Skin of body (tissue), 2 donors: ENCODE results near the gene SCIN. TPM values are rescaled to one million over a fixed set of nuclear protein-coding genes. Genes with fewer than 3 reads are reported as not detected.
"Not testable (repeated sequence)": the region's sequence is repeated elsewhere in the genome, so short reads cannot be mapped to it uniquely, and the experiment has no call there.

Experiments
- DNase-seq: peaks from one replicate; lab custom pipeline; 2025; lab: John Stamatoyannopoulos, UW
- total RNA-seq: library from RNA; depleted of rRNA; stranded (reverse); fragments of >200 nt; gene quantifications from one replicate; pipeline ENCODE4 v1.2.3, GENCODE V29; 2014

SCIN gene
- total RNA-seq: 0.99 TPM

DNA sequence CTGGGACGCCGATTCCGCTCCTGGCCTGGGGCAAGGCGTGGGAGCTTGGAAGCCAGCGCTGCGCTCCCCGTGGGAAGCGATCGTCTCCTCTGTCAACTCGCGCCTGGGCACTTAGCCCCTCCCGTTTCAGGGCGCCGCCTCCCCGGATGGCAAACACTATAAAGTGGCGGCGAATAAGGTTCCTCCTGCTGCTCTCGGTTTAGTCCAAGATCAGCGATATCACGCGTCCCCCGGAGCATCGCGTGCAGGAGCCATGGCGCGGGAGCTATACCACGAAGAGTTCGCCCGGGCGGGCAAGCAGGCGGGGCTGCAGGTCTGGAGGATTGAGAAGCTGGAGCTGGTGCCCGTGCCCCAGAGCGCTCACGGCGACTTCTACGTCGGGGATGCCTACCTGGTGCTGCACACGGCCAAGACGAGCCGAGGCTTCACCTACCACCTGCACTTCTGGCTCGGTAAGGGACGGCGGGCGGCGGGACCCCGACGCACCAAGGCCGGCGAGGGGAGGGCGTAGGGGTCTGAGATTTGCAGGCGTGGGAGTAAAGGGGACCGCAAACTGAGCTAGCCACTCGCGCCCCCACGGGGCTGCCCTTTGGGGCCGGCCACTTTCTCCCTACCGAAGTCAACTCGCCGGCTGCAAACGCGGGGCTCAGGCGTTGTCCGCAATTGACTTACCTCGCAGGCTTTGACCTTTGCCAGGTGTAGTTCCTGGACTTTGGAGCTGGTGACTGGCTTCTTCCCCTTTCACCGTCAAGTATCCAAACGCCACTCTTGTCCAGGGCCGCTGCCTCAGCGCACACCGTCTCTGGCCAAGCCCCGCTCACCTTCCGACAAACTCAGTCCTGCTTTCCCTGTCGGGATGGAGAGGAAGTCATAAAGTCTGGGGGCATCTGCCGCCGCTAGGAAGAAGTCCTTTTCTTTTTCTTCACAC lies at the start of gene SCIN:
SCIN (plus strand) TSS at position 187 of the 928 bp plus-strand sequence; CDS start at position 254, 67 bp downstream.
- DNase-seq: no peak

DNA sequence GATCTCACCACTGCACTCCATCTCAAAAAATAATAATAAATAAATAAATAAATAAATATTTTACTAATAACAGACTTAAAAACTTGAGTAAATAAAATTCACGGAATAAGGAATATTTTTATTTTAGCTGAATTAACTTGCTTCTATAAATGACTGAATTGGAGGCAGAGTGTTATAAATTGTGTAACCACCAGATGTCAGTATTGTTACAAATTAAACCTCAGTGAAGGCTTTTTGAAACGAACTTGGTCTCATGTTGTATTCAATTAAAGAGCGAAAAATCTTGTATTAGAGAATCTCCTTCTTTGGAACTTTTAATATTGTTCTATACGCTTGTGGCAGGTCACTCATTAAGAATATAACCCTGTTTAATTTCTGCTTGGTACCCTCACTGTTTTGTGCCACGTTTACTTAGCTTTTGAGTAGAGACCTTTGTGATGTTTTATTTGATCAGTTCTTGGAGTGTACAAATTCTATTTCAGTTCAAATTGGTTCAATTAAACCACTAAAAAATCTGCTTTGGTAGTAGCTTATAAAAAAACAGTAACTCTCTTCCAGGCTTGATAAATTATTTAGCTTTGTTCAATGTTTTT lies 45.6 kb upstream of the SCIN start:
- DNase-seq: peak; percentile 4

DNA sequence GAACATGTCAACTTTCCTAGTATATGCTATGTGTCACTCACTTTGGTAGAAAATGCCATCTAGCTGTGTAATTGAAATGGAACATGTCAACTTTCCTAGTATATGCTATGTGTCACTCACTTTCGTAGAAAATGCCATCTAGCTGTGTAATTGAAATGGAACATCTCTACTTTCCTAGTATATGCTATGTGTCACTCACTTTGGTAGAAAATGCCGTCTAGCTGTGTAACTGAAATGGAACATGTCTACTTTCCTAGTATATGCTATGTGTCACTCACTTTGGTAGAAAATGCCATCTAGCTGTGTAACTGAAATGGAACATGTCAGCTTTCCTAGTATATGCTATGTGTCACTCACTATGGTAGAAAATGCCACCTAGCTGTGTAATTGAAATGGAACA lies 43.8 kb upstream of the SCIN start:
- not testable (repeated sequence) for DNase-seq

DNA sequence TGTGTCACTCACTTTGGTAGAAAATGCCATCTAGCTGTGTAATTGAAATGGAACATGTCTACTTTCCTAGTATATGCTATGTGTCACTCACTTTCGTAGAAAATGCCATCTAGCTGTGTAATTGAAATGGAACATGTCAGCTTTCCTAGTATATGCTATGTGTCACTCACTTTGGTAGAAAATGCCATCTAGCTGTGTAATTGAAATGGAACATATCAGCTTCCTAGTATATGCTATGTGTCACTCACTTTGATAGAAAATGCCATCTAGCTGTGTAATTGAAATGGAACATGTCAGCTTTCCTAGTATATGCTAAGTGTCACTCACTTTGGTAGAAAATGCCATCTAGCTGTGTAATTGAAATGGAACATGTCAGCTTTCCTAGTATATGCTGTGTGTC lies 42.9 kb upstream of the SCIN start:
- DNase-seq: not testable (repeated sequence)

DNA sequence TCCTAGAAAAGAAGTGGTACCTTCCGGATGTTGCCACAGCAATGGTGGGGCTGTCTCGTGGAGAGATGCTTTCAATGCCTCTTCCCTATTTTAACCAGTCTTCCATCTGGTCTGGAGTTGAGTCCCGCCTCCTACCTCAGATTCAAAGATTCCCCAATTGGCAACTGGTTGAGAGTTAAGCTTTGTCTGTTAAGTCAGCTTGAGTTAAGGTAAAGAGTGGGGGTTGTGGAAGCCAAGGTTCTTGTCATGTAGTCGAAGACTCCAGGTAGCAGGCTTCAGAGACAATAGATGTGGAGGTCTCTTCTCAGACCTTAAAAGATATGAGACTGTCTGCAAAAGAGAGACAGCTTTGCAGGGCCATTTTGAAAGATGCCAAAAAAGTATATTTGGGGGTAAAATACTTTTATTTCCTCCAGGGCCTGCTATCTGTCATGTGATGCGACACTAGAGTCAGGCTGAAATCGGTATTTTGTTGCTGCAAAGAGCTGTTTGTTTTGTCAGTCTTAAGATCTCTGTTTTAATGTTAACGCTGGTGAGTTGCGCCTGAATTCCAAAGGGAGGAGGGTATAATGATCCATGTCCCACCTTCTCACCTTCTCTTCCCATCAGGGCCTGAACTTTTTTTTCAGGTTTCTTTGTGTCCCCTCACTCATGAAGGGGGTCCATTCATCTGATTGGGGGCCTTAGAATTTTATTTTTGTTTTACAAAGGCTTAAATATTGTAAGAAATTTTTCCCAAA lies 40.4 kb upstream of the SCIN start:
- no peak for DNase-seq

DNA sequence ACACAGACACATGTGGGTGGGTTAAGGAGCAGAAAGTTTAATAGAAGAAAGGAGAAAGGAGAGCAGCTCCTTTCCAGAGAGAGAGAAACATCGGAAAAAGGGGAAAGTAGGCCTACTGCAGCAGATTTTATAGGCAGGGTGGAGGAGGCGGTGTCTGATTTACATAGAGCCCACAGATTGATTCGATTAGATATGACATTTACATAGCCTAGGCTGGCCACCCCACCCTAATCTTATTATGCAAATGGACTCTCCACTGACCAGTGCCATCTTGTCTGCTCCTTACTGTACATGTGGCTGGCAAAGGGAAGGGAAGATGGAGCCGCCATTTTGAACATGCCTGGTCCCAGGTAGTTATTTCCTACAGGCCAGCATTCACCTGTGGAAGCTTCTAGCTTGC lies 38.7 kb upstream of the SCIN start:
- DNase-seq: no peak

DNA sequence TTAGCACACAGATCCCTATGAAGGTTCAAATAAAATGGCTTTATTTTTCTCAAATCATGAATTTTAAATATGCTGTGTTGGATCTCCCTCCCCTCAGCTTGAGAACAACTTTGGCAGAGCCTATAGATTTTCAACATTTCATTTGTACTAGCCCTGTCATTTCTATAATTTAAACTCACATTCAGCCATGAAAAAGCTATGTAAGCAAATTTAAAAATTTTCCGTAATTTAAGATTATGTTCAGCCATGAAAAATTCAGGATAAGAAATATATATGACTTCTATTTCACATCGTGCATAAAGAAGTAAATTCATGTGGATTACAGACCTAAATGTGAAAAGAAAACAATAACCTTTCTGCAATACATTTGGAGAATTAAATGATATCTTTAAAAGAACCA lies 36.5 kb upstream of the SCIN start:
- DNase-seq: no peak

DNA sequence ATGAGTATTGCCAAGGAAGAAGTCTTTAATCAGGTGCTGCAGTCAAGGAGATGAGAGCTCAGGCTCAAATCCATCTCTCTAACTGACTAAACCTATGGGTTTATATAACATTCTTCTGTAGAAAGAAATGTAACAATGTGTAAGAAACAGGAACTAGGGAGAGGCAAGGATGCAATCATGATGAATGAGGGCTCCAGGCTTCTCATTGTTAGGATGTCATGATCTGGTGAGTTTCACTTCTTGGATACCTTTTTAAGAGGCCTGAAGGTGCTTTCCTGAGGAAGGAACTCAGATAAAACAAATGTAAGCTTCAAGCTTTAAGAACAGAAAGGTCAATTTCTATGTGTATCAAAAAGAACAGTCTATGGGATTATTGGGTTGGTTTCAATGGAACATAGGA lies 30.8 kb upstream of the SCIN start:
- no peak for DNase-seq

DNA sequence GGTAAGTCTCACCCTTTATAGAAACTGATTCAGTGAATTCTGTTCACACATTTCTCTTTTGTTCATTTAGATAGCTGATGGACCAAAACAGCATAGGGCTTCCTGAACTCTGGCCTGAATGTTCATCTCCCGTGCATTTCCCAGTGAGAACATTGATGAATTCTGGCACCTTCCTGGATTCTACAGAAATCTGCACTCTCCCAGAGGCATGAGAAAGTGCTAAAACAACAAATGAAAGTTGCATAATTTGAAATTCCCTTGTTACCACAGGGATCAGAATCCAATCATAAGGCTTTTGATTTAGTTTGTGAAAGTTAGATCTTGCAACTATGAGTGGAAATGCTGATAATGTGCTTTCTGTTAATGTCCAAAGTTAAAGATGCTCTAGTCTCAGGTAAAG lies 29.7 kb upstream of the SCIN start:
- DNase-seq: no peak

DNA sequence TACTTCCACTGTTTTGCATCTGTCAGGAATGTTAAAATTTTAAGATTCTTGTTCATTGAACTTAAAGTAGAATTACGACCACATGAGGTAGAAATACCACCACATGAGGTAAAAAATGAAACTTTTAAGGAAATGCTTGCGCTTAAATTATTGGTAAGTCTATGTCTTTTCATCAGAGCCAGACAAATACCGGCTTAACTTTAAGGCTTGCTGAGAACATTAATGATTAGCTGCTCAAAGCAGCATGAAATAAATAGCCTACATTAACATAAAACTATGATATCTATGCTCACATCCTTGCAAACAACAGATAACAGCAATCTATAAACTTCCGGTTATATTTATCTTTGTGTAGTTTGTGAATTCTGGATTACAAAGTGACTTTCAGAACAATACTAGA lies 26.9 kb upstream of the SCIN start:
- DNase-seq: no peak

DNA sequence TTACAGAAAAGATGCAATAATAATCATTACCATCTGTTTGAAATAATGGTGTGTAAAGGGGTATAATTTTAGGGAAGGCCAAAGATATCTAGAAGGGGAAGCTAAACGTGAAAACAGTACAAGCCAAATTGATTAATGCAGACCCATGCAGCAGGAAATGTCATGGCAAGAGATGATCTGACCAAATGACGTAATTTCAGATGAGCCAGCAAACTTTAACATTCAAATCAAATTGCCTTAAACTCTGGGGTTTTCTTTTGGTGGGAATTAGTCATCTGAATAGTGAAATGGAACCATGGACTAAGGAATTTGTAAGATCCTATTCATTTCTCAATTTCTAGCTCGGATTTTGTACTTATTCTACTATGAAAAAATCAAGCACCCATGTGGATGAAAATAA lies 21.4 kb upstream of the SCIN start:
- DNase-seq: no peak

DNA sequence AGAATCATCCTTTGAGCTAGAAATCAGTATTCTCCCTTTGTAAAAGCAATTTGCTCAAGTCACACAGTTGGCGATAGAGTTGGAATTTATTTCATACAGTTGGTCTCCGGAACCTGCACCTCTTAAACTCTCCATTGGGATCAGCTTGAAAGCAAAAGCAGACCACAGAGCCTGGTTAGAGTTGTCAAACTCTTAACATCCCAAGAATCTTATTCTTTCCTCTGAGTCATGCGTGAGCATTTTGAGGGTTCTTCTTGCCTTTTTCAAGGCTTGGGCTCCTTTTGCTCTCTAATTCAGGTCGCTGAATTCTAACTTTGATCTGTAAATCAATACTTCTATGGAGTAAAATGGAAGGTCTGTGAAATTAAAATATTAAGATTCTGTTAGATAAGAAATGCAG lies 19.6 kb upstream of the SCIN start:
- DNase-seq: no peak

DNA sequence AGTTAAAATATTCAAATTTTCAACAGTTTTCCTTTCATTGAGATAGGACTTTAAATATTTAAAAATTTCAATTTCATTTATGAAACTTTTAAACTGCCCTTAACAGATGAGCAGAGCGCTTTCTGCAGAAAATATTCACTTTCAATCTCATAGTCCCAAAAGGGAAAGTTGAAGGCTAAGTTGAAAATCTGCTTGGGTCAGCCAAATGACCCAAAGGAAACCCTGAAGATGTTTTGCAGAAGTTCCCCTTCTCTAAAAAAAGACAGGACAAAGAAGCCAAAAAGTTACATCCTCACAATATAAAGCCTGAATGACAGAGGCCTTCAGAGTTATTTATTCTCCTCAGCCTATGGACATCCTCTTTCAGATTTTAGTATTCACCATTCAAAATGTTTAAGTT lies 17.6 kb upstream of the SCIN start:
- no peak for DNase-seq

DNA sequence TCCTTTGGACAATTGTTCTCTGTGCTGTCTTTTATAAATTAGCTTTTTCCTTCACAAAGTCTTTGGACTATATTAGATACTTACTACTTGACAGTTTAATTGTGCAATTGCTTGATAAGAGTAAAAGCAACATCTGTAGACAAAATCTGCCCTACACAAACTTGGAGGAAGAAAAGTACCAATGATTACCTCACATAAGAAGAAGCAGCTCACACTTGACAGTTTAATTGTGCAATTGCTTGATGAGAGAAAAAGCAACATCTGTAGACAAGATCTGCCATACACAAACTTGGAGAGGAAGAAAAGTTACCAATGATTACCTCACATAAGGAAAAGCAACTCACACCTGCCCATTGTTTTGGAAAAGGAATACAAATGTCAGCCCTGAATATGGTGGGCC lies 17.1 kb upstream of the SCIN start:
- DNase-seq: no peak

DNA sequence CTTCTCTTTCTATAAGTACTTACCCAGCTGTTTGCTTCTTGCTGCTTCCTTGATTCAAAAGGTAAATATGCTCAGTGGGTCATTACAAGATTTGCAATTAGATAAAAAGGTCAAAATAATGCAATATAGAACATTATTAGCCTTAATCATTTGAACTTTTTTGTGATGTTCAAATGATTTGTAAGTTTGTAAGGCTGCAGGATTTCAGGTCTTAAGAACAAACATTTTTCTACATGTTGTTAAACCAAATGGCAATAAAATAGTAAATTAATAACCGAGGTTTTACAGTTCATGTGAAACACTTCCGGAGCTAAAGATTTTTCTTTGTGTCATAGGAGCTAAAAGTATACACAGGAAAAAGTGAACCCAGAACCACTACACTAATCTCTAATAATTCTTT lies 16.2 kb upstream of the SCIN start:
- DNase-seq: no peak

DNA sequence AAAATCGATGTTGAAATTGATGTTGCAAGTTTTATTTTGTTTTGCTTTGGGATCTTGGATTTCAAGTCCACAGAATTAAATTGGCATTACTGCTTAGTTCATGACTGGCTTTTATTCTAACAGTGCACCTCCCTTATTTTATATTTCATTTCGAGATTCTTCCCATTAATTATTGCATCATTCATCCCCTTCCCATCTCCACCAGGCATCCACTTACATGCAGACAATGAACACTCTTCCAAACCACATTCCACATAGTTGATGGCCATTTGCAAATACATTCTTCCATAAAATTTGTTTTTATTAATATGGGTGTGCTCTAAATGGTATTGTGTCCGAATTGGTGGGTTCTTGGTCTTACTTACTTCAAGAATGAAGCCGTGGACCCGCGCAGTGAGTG lies 15.6 kb upstream of the SCIN start:
- DNase-seq: no peak

DNA sequence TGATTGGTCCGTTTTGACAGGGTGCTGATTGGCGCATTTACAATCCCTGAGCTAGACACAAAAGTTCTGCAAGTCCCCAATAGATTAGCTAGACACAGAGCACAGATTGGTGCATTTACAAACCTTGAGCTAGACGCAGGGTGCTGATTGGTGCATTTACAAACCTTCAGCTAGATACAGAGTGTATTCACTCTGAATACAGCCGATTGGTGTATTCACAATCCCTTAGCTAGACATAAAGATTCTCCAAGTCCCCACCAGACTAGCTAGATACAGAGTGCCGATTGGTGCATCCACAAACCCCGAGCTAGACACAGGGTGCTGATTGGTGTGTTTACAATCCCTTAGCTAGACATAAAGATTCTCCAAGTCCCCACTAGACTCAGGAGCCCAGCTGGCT lies 14.8 kb upstream of the SCIN start:
- DNase-seq: not testable (repeated sequence)

DNA sequence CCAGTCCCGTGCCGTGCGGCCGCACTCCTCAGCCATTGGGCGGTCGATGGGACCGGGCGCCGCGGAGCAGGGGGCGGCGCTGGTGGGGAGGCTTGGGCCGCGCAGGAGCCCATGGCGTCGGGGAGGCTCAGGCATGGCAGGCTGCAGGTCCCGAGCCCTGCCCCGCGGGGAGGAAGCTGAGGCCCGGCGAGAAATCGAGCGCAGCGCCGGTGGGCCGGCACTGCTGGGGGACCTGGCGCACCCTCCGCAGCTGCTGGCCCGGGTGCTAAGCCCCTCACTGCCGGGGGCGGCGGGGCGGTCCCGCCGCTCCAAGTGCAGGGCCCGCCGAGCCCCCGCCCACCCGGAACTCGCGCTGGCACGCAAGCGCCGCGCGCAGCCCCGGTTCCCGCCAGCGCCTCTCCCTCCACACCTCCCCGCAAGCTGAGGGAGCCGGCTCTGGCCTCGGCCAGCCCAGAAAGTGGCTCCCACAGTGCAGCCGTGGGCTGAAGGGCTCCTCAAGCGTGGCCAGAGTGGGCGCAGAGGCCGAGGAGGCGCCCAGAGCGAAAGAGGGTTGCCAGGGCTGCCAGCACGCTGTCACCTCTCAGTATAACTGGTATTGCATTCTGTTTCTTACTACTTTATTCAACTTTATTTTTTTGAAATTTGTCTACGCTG lies 14.3 kb upstream of the SCIN start:
- not testable (repeated sequence) for DNase-seq

DNA sequence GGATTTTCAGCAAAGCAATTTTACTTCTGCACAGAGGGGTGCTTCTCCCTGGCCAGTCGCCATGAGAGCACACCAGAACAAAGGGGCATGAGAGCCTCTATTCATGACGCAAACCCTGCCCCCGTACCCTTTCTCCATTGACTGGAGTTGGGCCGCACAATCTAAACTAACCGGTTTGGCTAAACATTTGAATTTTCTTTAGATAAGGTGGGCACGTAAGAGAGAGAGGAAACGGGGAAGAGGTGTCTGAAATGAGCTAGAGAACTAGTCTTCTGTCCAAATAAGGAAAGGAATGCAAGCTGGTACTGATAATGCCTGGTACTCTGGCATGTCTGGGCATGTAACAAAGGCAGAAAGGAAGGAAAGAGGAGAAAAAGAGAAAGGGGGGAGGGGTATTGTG lies 13.2 kb upstream of the SCIN start:
- DNase-seq: no peak

DNA sequence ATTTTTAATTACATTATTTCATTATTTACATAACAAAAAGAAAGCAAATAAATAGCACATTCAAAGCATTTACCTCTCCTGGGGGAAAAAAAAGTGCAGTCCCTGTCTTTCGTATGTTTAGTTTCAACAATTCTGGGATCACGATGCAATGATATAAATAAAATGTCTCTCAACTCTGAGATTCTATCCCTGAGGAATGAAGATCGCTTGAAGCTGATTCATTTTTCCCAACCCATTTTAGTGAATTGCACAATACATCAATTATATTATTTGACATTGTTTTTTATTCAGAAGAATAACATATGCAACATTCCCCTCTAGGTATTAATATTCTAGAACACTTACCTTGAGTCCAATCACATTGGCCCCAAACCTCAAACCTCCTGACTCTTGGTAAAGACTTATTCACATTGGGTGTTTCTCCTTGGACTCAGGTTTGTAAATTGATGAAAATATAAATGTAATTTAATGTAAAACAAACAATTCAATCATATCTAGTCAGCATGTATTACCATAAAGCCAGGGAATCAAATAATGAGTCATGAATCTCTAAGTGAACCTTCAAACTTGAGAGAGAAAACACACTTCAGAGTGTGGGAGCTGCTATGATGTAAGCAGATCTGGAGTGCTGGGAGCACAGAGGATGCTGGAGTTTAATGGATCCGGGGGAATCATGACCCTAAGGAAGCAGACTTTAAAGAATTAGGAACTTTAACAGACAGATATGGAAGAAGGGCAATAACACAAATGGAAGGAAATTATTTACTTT lies 5.3 kb upstream of the SCIN start:
- no peak for DNase-seq

DNA sequence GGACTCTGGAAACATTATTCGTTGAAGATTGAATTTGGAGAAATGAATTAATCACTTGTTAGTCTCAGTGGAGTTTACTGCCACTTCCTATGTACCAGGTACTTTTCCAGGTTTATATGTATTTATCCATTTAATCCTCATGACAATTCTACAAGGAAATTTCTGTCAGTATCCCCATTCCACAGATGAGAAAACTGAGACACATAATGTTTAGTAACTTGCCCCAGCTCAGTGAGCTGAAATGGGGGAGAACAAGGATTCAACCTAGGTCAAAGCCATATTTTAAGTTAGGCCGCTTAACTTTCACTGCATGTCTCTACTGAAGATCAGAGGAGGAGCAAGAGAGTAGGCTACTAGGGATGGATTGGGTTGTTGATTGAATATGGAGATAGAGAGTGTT lies 4.6 kb upstream of the SCIN start:
- no peak for DNase-seq
